ENCODE data around the gene CD160. TPM values are rescaled to one million over a fixed set of nuclear protein-coding genes. Genes with fewer than 3 reads are reported as not detected.

Gene CD160
- total and polyA plus RNA-seq, 2 experiments from 2014 or later: 0.33 TPM; not detected in 1

DNA sequence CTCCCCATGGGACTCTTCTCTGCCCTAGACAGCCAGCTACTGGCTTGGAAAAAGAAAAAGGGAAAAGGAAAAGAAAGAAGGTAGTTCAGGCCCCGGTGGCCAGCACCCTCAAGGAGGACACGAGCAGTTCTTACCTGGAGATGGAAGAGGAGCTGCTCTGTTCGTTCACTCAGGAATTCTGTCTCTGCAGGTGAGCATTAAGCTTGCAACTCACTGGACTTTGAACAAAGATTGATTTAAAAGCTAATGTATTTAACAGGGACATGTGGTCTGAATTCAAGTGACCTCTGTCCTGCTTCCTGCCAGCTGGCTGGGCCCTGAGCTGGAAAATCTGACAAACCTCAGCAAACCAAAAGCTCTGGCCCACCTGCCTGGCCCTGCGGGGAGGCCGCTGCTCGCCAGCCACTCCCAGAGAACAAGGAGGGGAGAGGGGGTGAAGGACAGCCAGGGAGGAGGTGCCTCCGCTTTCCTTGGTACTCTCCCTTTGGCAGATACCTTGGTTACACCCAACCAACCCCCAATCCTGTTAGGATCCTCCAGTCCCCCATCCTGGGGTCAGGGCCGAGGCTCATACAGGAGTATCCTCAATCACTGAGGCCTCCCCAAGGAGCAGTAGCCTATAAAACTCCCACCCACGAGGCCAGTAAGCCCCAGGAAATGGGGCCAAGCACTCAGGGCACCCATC is 12.0 kb upstream of the CD160 start, which contains the start of gene PDZK1:
PDZK1 (minus strand) TSS at position 186 of the 685 bp plus-strand sequence. CDS start 19,347 bp downstream, outside the sequence.
- H3K36me3 ChIP-seq (ENCODE audit: low read depth): no peaks in the 10 kb centered on the region
- no peak for DNase-seq
- H2AFZ ChIP-seq: peak within 1 kb of the TSS; percentile 36; the same call in 1 of the 2 replicates
- no peaks in the 10 kb centered on the region; the same call in 1 of the 2 replicates for H3K27me3 ChIP-seq (replicated peaks; ENCODE audit: insufficient read depth)
- H4K20me1 ChIP-seq (ENCODE audit: insufficient read depth): no peaks in the 10 kb centered on the region
- H3K9me2 ChIP-seq (ENCODE audit: insufficient read depth): no peaks in the 10 kb centered on the region
- H3K27ac ChIP-seq: peak within 1 kb of the TSS; percentile 30
- H3K9ac ChIP-seq: no peak within 1 kb of the TSS
- H3K4me3 ChIP-seq: no peak within 1 kb of the TSS
- peak within 1 kb of the TSS; percentile 59 for H3K4me2 ChIP-seq (ENCODE audit: unreplicated experiment)
- TF ChIP-seq EZH2 (IDR thresholded peaks at IDR 0.05; ENCODE audit: insufficient read depth, poor library complexity, severe bottlenecking) (no peak), EZH2phosphoT487 (IDR thresholded peaks at IDR 0.05; ENCODE audit: insufficient read depth, low read depth) (no peak)
- H3K79me2 ChIP-seq (ENCODE audit: insufficient read depth): no peaks in the 10 kb centered on the region
- H3F3A ChIP-seq (ENCODE audit: insufficient read depth): peaks cover 20% of the 10 kb centered on the region
- peaks cover 29% of the 10 kb centered on the region for H3K4me1 ChIP-seq (ENCODE audit: insufficient read depth)
- no peaks in the 10 kb centered on the region for H3K9me3 ChIP-seq (ENCODE audit: low read depth)
- in situ Hi-C loops (cut with MboI): no loop called here
- 85 to 87% methylated on average over 9 of the region's 9 CpGs for WGBS, 2 experiments (ENCODE audit: low coverage in 1 of 2, low lambda C conversion rate in 2 of 2, missing lambda C conversion rate in 2 of 2)

DNA sequence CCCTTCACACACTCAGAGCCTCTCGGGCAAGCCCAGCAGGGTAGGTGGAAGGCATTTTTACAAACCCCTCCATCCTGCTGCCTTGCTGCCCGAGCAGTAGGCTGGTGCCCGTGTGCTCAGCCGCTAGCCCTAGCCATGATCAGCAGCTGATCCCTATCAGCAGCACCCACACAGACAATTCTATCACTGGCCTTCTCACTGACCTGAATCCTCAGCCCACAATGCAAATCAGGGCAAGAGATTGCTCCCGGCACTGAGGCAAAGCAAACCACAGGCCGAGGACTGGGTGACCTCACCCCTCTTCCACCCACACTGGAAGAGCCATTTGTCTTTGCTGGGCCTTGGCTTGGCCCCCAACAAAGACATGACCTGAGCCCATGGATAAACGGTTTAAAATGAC is 11.2 kb upstream of the CD160 start:
- WGBS, 2 experiments (ENCODE audit: low coverage in 1 of 2, low lambda C conversion rate in 2 of 2, missing lambda C conversion rate in 2 of 2): 43 to 52% methylated on average over 7 of the region's 7 CpGs
- Histone ChIP-seq H3F3A (ENCODE audit: insufficient read depth) (peaks cover 20% of the 10 kb centered on the region), H3K4me3 (no peak overlapping the region), H3K4me2 (ENCODE audit: unreplicated experiment) (no peak overlapping the region), H3K27me3 (replicated peaks; ENCODE audit: insufficient read depth) (no peaks in the 10 kb centered on the region; the same call in 1 of the 2 replicates), H2AFZ (peak overlapping the region; percentile 36; the same call in 1 of the 2 replicates), H3K9ac (no peak overlapping the region), H3K79me2 (ENCODE audit: insufficient read depth) (no peaks in the 10 kb centered on the region), H3K9me3 (ENCODE audit: low read depth) (no peaks in the 10 kb centered on the region), H4K20me1 (ENCODE audit: insufficient read depth) (no peaks in the 10 kb centered on the region), H3K9me2 (ENCODE audit: insufficient read depth) (no peaks in the 10 kb centered on the region), H3K27ac (no peak overlapping the region), H3K4me1 (ENCODE audit: insufficient read depth) (peaks cover 29% of the 10 kb centered on the region), H3K36me3 (ENCODE audit: low read depth) (no peaks in the 10 kb centered on the region)
- peak; percentile 53 for DNase-seq
- TF ChIP-seq EZH2 (IDR thresholded peaks at IDR 0.05; ENCODE audit: insufficient read depth, poor library complexity, severe bottlenecking) (no peak), EZH2phosphoT487 (IDR thresholded peaks at IDR 0.05; ENCODE audit: insufficient read depth, low read depth) (no peak)
- in situ Hi-C loops (cut with MboI): no loop called here

DNA sequence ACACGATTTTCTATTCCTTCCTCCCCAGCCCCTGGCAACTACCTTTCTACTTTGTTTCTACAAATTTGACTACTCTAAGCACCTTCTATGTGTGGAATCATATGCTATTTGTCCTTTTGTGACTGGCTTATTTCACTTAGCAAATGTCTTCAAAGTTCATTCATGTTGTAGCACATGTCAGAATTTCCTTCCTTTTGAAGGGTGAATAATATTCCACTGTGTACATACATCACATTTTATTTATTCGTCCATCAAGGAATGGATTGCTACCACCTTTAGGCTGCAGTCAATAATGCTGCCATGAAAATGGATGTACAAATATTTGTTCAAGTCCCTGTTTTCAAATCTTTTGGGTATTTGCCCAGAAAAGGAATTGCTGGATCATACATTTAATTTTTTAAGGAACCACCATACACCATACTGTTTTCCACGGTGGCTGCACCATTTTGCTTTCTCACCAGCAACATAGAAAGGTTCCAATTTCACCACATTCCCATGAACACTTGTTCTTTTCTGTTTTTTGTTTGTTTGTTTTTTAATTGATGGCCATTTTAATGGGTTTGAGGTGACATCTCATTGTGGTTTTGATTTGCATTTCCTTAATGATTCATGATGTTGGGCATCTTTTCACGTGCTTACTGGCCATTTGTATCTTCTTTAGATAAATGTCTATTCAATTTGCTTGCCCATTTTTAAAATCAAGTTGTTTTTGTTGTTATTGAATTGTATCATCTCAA is 8.8 kb upstream of the CD160 start:
- in situ Hi-C loops (cut with MboI): no loop called here
- H3K36me3 ChIP-seq (ENCODE audit: low read depth): no peaks in the 10 kb centered on the region
- H3K27me3 ChIP-seq (replicated peaks; ENCODE audit: insufficient read depth): no peaks in the 10 kb centered on the region
- no peaks in the 10 kb centered on the region for H4K20me1 ChIP-seq (ENCODE audit: insufficient read depth)
- no peaks in the 10 kb centered on the region for H3K79me2 ChIP-seq (ENCODE audit: insufficient read depth)
- peaks cover 11% of the 10 kb centered on the region for H3F3A ChIP-seq (ENCODE audit: insufficient read depth)
- H2AFZ ChIP-seq: no peak overlapping the region
- no peaks in the 10 kb centered on the region for H3K9me3 ChIP-seq (ENCODE audit: low read depth)
- TF ChIP-seq EZH2phosphoT487 (IDR thresholded peaks at IDR 0.05; ENCODE audit: insufficient read depth, low read depth) (no peak), EZH2 (IDR thresholded peaks at IDR 0.05; ENCODE audit: insufficient read depth, poor library complexity, severe bottlenecking) (no peak)
- no peak overlapping the region for H3K27ac ChIP-seq
- H3K4me3 ChIP-seq: no peak overlapping the region
- no peaks in the 10 kb centered on the region for H3K9me2 ChIP-seq (ENCODE audit: insufficient read depth)
- no peak overlapping the region for H3K4me2 ChIP-seq (ENCODE audit: unreplicated experiment)
- H3K4me1 ChIP-seq (ENCODE audit: insufficient read depth): peaks cover 26% of the 10 kb centered on the region
- DNase-seq: no peak
- H3K9ac ChIP-seq: no peak overlapping the region
- WGBS, 2 experiments (ENCODE audit: low coverage in 1 of 2, low lambda C conversion rate in 2 of 2, missing lambda C conversion rate in 2 of 2): 60 to 62% methylated on average over 4 of the region's 4 CpGs

DNA sequence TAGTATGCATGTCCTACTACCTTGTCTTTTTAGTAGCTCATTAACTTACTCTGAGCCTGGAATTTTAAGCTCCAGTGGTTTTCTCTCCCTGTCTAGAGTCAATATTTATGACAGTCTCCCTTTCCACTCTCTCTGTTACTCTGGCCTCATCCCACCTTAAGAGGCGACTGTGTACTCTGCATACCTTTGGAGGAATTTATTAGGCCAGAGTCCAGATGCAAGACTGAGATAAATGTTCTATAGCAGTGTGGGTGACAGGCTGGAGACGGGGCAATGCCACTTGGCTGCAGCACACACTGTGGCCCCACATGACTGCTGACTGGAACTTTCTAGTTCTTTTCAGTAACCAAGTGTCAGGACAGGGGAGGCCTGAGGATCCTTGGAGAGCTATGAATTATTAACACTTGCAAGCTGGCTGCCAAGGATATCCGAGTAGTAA is 8.1 kb upstream of the CD160 start:
- Histone ChIP-seq H3K9me3 (ENCODE audit: low read depth) (no peaks in the 10 kb centered on the region), H3K4me1 (ENCODE audit: insufficient read depth) (peaks cover 18% of the 10 kb centered on the region), H3K27me3 (replicated peaks; ENCODE audit: insufficient read depth) (no peaks in the 10 kb centered on the region), H3K9ac (no peak overlapping the region), H3K9me2 (ENCODE audit: insufficient read depth) (no peaks in the 10 kb centered on the region), H3F3A (ENCODE audit: insufficient read depth) (peaks cover 3% of the 10 kb centered on the region; the same call in 1 of the 2 replicates), H3K27ac (no peak overlapping the region), H4K20me1 (ENCODE audit: insufficient read depth) (no peaks in the 10 kb centered on the region), H3K4me2 (ENCODE audit: unreplicated experiment) (no peak overlapping the region), H3K4me3 (no peak overlapping the region), H3K79me2 (ENCODE audit: insufficient read depth) (no peaks in the 10 kb centered on the region), H3K36me3 (ENCODE audit: low read depth) (no peaks in the 10 kb centered on the region), H2AFZ (no peak overlapping the region)
- no peak for DNase-seq
- TF ChIP-seq EZH2phosphoT487 (IDR thresholded peaks at IDR 0.05; ENCODE audit: insufficient read depth, low read depth) (no peak), EZH2 (IDR thresholded peaks at IDR 0.05; ENCODE audit: insufficient read depth, poor library complexity, severe bottlenecking) (no peak)
- WGBS, 2 experiments (ENCODE audit: low coverage in 1 of 2, low lambda C conversion rate in 2 of 2, missing lambda C conversion rate in 2 of 2): 92 to 94% methylated on average over 3 of the region's 3 CpGs
- in situ Hi-C loops (cut with MboI): no loop called here

All from GM23248 (cell line).